Suprapubic skin (tissue), 4 donors: ENCODE data around the gene FRMPD2. TPM values are rescaled to one million over a fixed set of nuclear protein-coding genes. Genes with fewer than 3 reads are reported as not detected.

Source experiments
- DNase-seq, 2 donors: peaks; one replicate each; pipeline ENCODE4 v3.0.0-alpha.2; 2019; ENCODE audit warnings: low spot score in 2 of 2
- H3K27ac ChIP-seq: fragments of 200-600 bp; sonication (generic); one replicate; pipeline ENCODE4 v1.5.1; 2019
- H3K27me3 ChIP-seq: fragments of 200-600 bp; sonication (generic); one replicate; pipeline ENCODE4 v1.5.1; 2019
- H3K36me3 ChIP-seq: fragments of 200-600 bp; sonication (generic); one replicate; pipeline ENCODE4 v1.5.1; 2019
- H3K4me1 ChIP-seq: fragments of 200-600 bp; sonication (generic); one replicate; pipeline ENCODE4 v1.5.1; 2019
- H3K4me3 ChIP-seq: fragments of 200-600 bp; sonication (generic); one replicate; pipeline ENCODE4 v1.5.1; 2019; ENCODE audit warnings: mild to moderate bottlenecking
- H3K9me3 ChIP-seq: fragments of 200-600 bp; sonication (generic); one replicate; pipeline ENCODE4 v1.5.1; 2019
- CTCF ChIP-seq, 2 donors: fragments of 200-600 bp in 1 of 2; fragments of 450-650 bp in 1 of 2; sonication (generic) in 1 of 2; IDR thresholded peaks; one replicate each; pipeline ENCODE4 v1.5.1; 2016 to 2019; ENCODE audit warnings: antibody characterized with exemption in 2 of 2, mild to moderate bottlenecking in 1 of 2, moderate library complexity in 1 of 2
- EP300 ChIP-seq: sonication (generic); formaldehyde crosslinking; IDR thresholded peaks from one replicate; pipeline ENCODE4 v1.6.1; 2017; ENCODE audit warnings: antibody characterized with exemption
- POLR2A ChIP-seq, 2 donors: fragments of 450-650 bp; IDR thresholded peaks; one replicate each; pipeline ENCODE4 v1.6.1; 2017; ENCODE audit warnings: antibody characterized with exemption in 2 of 2, mild to moderate bottlenecking in 2 of 2, moderate library complexity in 2 of 2
- POLR2AphosphoS5 ChIP-seq, 3 donors: sonication (generic); formaldehyde crosslinking; IDR thresholded peaks; one replicate each; pipeline ENCODE4 v1.6.1; 2017; ENCODE audit warnings: antibody characterized with exemption in 3 of 3
- WGBS: methylation state at CpG from one replicate; pipeline ENCODE4 v1.1.5; 2018; 5-methylcytosine and 5-hydroxymethylcytosine counted together
- total RNA-seq, 4 donors: library from RNA; depleted of rRNA; stranded (reverse); fragments of >200 nt; gene quantifications; one replicate each; pipeline ENCODE4 v1.1.0, GENCODE V29; 2016

Gene FRMPD2
- total RNA-seq, 4 donors from 2014 or later: 0.72 TPM; not detected in 3

DNA sequence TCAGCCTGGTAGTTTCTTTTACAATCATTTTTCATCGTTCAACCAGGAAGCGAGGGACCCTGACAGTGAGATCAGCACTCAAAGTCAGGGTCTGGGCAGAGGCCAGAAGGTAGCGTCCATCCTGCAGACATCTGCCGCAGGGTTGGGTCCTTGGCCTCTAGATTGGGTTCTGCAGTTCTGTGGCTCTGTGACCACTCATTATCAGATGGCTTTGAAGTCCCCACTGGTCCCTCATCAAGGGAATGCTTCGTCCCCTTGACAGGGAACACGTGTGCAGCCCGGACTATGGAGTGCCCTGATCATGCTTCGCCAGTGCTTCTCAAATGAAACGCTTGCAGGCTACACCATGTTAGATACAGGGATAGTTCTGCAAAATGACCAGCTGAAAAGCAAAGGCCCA is 64.1 kb downstream of the FRMPD2 start:
- 85% methylated on average over 9 of the region's 9 CpGs for WGBS
- DNase-seq: no peak
- Histone ChIP-seq H3K4me1 (no peaks in the 10 kb centered on the region), H3K9me3 (no peaks in the 10 kb centered on the region), H3K36me3 (no peaks in the 10 kb centered on the region), H3K27me3 (peaks cover 6% of the 10 kb centered on the region), H3K4me3 (no peak overlapping the region), H3K27ac (no peak overlapping the region)
- TF ChIP-seq POLR2AphosphoS5 (IDR thresholded peaks at IDR 0.05) (no peak), EP300 (no peak), CTCF (IDR thresholded peaks at IDR 0.05) (no peak), POLR2A (IDR thresholded peaks at IDR 0.05) (no peak)

DNA sequence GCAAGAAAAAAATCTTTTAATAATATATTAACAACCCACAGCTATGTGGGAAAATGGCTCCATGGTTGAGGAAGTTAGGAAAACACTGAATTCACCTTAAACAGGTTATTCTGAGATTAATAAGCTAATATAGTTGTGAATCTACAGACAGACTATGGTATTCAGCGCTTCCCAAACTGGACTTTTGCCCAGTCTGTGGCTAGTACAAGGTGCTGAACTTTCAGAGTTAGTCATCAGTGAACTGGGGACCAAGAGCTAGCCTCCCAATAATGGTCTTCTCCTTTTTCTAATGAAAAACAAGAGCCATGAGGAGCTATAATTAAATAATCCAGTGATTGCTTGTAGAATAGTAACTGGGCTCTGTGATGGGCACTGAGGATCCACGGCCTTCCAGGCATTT is 65.3 kb downstream of the FRMPD2 start:
- 98% methylated on average over 2 of the region's 2 CpGs for WGBS
- no peaks in the 10 kb centered on the region for H3K9me3 ChIP-seq
- TF ChIP-seq CTCF (IDR thresholded peaks at IDR 0.05) (no peak), POLR2A (IDR thresholded peaks at IDR 0.05) (no peak), POLR2AphosphoS5 (IDR thresholded peaks at IDR 0.05) (no peak), EP300 (no peak)

GRCh38 chr10:48207853-48208252 is 66.6 kb downstream of the FRMPD2 start:
- WGBS: 85% methylated on average over 5 of the region's 5 CpGs
- no peak for DNase-seq
- no peak for TF ChIP-seq CTCF (IDR thresholded peaks at IDR 0.05)
- no peak for TF ChIP-seq EP300
- no peak for TF ChIP-seq POLR2A (IDR thresholded peaks at IDR 0.05)
- no peak for TF ChIP-seq POLR2AphosphoS5 (IDR thresholded peaks at IDR 0.05)

More for the DNA sequence above, 65.3 kb downstream of the FRMPD2 start:
- no peaks in the 10 kb centered on the region for H3K36me3 ChIP-seq
- no peak overlapping the region for H3K27ac ChIP-seq
- H3K27me3 ChIP-seq: peaks cover 10% of the 10 kb centered on the region
- H3K4me3 ChIP-seq: no peak overlapping the region
- H3K4me1 ChIP-seq: no peaks in the 10 kb centered on the region
- no peak for DNase-seq

GRCh38 chr10:48206482-48207250 is 67.8 kb downstream of the FRMPD2 start:
- DNase-seq: no peak
- no peaks in the 10 kb centered on the region for H3K36me3 ChIP-seq
- H3K9me3 ChIP-seq: no peaks in the 10 kb centered on the region
- no peaks in the 10 kb centered on the region for H3K4me1 ChIP-seq
- H3K27ac ChIP-seq: no peak overlapping the region
- WGBS: 84% methylated on average over 6 of the region's 6 CpGs
- TF ChIP-seq CTCF (IDR thresholded peaks at IDR 0.05): no peak
- TF ChIP-seq EP300: no peak
- TF ChIP-seq POLR2A (IDR thresholded peaks at IDR 0.05): no peak
- TF ChIP-seq POLR2AphosphoS5 (IDR thresholded peaks at IDR 0.05): no peak
- peaks cover 10% of the 10 kb centered on the region for H3K27me3 ChIP-seq
- H3K4me3 ChIP-seq: no peak overlapping the region

More at GRCh38 chr10:48207853-48208252, 66.6 kb downstream of the FRMPD2 start:
- Histone ChIP-seq H3K9me3 (no peaks in the 10 kb centered on the region), H3K4me3 (no peak overlapping the region), H3K4me1 (no peaks in the 10 kb centered on the region), H3K36me3 (no peaks in the 10 kb centered on the region), H3K27ac (no peak overlapping the region), H3K27me3 (peaks cover 10% of the 10 kb centered on the region)

DNA sequence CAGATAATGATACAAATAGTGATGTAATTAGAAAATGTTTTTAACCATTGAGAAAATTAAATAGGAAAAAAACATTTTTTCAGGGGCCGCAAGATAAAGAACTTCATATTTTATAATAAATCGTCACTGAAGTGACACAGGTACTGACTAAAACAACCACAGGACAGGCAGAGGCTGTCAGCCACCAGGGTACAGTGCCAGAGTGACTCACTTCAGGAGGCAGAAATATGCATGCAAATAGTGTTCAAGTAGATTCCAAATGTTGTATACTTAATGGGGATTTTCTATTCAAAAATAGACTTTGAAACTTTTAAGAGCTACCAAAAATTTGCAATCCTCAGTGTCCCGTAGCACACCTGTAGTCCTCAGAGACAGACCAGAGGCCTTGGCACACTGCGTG is 68.6 kb downstream of the FRMPD2 start:
- Histone ChIP-seq H3K27ac (no peak overlapping the region), H3K4me3 (no peak overlapping the region), H3K4me1 (no peaks in the 10 kb centered on the region), H3K27me3 (peaks cover 10% of the 10 kb centered on the region), H3K36me3 (no peaks in the 10 kb centered on the region), H3K9me3 (no peaks in the 10 kb centered on the region)
- 73% methylated on average over 4 of the region's 4 CpGs for WGBS
- no peak for TF ChIP-seq EP300
- DNase-seq: no peak
